GM19043 (cell line): ENCODE data around the gene GMCL1.

Source experiments
- ATAC-seq: cut with Tn5 transposase; IDR thresholded peaks from one replicate; pipeline ENCODE4 v1.9.1; 2021; ENCODE audit warnings: low read depth; ENCODE audit not compliant: unreplicated experiment

GMCL1 gene

DNA sequence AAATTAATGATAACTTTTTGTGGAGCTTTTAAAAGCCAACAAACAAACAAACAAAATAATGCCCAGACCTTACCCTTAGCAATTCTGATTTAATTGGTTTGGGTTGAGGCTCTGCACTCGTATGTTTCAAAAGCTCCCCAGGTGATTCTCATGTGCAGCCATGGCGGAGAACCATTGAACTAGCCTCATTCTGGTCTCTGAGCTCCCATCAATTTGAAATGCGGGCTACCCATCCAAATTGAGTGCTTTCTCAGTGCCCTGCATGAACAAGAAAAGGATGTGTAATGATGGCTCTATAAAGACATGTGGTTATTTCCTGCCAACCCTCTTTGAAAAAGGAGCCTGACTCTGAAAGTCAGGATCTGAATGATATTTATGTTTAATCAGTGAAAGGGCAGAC lies 93.7 kb downstream of the GMCL1 start:
- no peak for ATAC-seq

GRCh38 chr2:69926849-69927515 lies 97.5 kb downstream of the GMCL1 start:
- ATAC-seq, result no peak
